Pulmonary artery endothelial cell (primary cell): Measurements from ENCODE around the gene TMEM273. TPM values are rescaled to one million over a fixed set of nuclear protein-coding genes. Genes with fewer than 3 reads are reported as not detected.

Experiments used
- DNase-seq: peaks from one replicate; pipeline ENCODE4 v3.0.0-alpha.2; 2011; ENCODE audit warnings: low read depth, low spot score
- total RNA-seq: library from RNA; depleted of rRNA; stranded (reverse); fragments of >200 nt; gene quantifications from 2 replicates; pipeline ENCODE4 v1.2.3, GENCODE V29; 2014

The TMEM273 gene
- total RNA-seq, 1 donor from 2014 or later = 1.3 TPM

DNA sequence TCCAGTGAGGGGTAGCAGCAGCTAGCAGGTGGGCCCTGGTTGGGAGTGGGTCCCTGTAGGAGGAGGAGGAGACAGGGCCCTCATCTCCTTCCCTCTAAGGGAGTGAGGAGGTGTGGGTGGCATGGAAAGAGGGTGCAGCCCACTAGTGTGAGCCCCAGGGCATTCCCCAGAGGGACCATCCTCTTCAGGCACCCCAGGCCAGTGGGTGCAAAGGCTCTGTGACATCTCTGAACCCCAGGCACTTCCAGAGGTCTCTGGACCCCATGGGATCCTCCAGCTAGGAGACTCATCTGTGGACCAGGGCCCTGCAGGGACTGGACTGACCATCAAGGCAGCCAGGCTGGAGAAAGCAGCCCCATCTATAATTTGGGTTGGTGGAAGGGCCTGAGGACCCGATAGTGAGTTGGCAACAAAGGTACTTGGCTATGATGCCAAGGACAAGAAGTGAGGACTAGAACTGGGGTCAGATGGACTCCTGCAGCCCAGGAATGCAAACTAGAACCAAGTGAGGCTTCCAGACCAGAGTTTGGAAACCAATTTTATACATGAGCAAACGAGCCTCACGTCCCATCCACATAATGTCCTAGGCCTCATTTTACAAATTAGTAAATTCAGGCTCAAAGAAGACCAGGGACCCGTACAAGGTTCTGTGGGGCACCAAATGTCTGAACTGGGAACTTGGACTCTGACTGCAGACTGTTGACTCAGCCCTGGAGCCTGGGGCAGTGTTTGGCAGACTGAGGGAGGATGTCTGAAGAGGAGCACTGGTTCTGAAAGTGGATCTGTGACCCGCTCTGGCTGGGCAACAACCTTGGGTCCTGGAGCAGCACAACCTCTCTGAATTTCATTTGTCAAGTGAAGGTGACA lies 71.4 kb downstream of the TMEM273 start:
- no peak for DNase-seq

DNA sequence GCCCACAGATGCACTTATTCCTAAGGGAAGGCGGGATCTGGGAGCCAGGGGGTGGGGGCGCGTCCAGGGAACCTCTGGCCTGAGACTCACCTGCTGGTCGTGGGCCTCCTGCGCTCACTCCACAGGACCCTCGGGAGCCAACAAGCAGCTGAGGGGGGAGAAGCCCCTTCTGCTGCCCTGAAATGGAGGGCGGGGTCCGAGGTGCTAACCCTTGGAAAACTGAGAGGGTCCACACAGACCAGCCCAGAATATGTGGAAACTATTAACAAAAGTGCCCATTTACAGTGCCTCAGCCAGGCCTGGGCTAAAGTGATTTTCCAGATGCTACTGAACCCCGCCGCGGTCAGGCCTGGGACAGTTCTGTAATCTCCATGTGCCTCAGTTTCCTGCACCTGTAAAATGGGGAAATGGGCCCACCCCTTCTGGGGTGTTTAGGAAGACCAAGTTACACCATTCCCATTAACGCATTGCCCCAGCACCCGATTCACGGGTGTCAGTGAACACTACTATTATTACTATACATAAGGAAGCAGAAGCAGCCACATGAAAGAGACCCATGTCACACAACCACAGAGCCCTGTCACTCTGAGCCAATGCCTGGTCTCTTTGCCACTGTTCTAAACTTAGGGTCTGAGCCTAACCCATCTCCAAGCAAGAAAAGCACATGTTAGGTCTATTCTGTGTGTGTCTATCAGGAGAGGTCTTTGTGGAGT lies 72.2 kb downstream of the TMEM273 start:
- no peak for DNase-seq

DNA sequence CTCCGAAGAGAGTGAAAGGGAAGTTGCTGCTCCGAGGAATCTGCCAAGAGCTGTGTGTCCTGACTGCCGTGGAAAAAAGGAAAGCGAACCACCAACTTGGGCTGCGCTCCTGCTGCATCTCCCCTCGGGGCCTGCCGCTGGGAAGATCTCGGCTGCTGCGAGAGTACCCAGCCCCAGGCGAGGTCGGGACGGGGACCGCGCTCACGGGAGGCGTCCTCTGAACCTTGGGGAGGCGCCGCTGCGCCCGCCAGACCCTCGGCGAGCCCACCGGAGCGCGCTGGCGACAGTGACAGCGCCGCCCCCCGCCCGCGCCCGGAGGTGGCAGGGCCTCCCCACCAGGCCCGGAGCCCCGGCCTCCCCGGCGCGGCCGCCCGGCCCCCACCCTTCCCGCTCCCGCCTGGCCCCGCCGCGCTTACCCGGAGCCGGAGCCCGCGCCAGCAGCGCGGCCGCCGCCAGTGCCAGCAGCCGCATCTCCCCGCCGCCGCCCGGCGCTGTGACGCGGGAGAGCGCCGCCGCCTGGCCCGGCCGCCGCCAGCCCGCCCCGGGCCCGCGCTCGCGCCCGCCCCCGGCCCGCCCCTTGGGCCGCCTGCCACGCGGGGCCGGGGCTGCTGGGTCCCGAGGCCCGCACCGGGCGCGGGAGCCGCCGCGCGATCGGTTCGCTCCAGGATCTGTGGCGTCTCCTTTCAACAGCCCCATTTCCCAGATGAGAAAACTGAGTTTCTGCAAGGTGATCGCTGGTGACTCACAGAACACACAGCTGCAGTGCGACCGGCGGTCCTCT lies 73.0 kb downstream of the TMEM273 start, which contains the start of gene VSTM4:
VSTM4 (minus strand) TSS at position 508 of the 781 bp plus-strand sequence; CDS start at position 471, 37 bp downstream.
- DNase-seq = no peak

DNA sequence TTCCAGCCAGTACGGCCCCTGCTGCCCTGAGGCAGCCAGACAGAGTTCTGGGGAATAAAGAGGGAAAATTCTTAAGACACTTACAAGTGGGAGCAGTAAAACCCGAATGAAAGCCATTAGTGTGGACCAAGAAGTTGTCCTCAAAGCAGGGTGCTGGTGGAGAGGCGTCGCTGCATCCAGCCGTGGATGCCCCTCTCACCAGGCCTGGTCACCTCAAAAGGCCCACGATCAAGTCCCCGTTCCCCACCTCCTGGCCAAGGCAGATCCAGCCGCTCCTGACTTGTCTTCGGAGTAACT lies 73.5 kb downstream of the TMEM273 start:
- no peak for DNase-seq

DNA sequence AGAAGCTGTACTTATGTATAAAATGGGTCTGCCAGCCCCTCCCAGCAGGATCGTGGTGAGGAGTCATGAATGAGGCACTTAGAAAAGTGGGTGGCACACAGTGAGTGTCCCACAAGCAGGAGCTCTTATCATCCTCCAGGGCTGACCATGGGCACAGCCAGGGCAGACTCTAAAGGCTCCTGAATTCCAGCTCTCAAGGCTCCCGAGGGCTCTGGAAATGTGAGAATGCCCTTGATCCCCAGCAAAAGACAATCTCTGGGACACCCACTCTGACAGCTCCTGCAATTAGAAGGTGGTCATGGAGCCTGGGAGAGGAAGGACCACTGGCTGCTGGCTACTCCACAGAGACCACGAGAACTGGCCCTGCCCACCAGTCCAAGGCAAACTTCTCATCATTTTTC lies 74.5 kb downstream of the TMEM273 start:
- no peak for DNase-seq

DNA sequence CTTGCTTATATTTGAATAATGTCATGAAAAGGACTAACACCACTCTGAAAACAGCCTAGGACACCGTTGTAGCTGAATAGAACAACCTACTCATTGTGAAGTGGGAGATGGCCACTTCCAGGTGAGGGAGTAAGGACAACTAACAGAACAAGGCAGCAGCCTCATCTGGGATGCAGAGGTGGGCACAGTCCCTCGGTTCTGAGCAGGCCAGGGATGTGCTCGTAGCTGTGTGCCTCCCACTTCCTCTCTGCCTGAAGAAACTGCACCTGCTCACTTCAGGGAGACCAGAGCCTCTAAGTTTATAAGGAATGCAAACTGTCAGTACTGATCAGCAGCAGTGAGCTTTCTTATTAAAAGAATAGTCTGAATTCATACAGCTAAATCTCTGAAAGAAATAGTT lies 75.3 kb downstream of the TMEM273 start:
- no peak for DNase-seq

DNA sequence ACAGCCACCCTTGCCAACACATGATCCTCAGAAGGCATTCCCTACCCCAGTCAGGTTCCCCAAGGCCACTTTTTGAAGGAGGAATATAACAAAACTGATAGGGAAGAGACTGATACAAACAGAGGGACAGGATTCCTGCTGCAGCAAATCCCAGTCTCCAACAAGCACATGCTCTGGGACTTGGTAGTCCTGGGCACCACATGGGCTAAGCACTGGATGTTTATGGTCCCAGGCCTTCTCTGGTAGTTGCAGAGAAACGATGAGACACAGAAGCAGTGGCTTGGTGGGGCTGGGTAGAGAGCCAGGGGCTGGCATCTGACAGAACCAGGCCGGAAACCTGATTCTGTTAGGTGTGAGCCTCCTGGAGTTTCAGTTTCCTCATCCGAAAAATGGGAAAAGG lies 76.1 kb downstream of the TMEM273 start:
- DNase-seq = no peak

DNA sequence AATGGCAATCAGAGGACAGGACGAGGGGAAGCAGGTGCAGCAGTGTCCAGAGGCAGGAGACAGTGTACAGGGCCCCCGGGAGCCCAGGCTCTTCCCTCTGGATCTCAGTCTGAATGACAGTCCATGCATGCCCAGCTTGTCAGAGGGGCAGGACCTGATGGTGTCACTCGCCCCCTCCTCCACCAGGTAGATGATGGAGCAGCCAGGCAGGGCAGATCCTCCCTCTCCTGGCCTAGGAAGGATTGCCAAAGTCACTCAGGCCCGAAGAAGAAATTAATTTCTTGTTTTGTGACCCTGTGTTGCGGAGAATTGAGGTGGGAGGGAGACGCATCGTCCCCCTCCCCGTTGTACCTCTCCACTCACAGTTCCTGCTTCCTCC lies 76.9 kb downstream of the TMEM273 start:
- no peak for DNase-seq

DNA sequence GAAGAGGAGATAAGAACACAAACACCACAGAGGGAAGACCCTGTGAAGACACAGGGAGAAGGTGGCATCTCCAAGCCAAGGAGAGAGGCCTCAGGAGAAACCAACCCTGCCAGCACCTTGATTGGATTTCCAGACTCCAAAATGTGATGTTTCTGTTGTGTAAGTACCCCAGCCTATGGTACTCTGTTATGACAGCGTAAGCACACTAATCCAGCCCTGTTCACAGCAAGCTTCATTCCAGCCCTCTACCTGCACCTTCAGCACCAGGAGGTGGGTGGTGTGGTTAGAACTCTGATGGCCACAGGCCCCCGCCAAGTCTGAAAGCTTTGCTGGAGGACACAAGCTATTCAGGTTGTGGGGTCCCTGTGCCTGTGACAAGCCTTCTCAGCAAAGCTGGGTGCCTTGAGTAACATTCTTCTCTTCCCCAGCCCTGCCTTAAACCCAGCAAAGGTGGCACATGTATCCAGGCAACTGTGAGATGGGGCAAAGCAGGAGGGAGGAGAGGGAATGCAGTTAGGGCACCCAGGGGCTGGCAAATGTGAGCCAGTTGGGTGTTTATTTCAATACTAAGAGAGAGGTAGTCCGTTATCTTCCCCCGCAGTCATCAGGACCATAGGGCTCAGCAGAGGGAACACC lies 77.4 kb downstream of the TMEM273 start:
- no peak for DNase-seq

DNA sequence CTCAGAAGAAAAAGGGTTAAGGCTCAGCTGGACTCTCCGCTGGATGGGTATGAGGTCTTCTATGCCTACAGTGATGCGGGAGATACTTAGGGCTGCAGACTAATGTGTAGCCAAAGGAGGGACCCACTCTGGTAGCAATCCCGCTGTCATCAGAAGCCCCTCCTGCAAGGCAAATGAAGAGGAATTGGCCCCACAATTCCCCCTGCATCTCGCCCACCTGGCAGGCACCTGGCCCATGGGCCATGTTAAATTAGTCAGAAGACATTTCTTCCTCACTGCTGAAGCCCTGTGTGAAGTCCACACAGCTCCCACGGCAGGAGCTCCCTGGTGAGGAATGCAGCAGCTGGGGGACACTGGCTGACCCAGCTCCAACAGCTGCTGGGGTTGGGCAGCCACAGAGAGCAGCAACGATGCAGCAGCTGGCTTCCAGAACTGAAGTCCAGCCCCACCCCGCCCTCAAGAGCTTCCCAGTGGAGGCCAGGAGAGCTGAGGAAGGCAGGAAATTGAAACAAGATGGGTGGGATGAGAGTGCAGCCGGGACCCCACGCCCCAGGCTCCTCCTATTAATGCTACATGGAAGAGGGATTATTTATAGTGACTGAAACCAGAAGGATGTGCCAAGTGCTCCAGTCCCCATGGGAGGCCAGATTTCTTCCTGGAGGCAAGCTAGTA lies 78.4 kb downstream of the TMEM273 start:
- DNase-seq = no peak

DNA sequence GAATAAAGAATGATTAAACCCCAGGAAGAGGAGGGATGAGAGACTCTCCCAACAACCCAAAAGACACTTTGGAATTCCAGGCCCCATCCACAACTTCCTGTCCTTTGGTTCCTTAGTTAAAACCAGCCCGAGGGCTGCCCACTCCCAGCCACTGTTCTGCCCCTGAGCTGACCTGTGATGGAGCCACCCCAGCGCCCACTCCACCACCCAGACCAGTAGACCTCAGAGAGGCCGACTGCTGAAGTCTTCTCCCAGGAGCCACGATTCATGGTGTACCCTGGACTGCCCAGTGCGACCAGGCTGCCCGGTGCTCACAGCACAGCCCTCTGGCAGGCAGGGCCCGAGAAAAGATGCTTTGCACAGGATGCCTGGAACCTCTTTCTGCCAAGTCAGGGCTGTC lies 79.5 kb downstream of the TMEM273 start:
- no peak for DNase-seq

DNA sequence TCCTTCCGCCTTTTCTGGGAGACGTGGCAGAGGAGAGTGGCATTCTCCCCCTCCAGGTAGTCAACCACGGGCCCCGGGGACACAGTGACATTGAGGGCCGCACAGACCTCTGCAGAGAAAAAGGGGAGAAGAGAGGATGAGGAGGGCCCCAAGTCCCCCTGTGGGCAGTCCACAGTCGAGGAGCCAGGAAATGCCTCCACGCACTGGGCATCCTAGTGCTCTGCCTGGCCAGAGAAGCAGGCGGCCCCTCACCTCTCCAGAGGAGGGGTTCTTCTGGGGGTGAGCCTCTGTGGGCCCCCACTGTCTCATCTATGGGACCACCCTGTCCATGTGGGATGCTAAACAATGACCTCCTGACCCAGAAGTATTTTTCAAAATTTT lies 80.3 kb downstream of the TMEM273 start:
- DNase-seq = no peak

DNA sequence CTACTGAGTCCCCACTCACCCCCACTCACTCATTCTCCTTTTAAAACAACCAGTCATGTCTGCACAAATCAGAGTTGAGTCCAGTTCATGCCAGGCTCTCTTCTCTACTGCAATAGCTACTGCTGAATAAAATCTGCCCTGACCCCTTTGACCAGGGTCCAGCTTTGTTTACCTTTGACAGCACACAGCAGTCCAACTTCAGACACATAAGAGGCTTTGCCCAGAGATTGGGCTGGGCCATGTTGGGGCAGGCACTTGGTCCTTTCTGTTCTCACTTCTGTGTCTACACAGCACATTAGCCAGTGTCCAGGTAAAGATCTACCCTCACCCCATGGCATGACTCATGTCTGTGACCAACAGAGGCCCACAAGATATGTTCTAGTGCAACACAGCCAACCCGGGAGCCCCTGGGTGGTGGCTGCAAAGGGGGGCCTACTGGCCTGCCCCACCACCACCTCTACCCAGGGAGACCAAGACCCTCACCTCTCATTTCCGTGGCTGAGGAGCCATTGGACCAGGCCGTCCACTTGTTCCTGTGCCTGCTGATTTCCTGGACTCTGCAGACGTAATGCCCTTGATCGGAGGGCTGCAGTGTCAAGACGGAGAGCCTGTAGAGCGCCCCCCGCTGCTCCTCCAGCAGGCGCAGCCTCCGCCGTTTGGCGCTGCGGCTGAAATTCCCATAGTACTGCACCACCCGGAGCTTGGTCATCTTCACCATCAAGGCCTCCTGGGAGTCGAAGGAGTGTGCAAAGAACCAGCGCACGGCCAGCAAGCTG lies 80.9 kb downstream of the TMEM273 start:
- no peak for DNase-seq

DNA sequence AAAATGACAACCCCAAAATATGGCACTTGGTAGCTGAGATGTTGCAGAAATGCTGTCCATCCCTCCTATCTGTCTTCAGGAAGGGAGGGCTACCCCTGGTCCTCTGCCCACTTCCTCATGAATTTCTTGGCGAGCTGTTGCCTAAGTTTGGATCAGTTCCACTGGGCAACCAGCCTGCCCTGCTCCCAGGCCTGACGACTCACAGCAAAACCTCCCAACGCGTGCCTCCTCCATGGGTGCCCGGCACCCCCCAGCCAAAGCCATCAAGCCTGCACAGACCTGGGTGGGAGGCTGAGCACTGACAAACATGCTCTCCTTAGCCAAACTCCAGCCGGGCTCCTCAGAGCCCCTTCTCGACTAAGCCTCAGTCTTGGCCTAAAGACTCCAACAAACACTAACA lies 81.7 kb downstream of the TMEM273 start:
- DNase-seq = no peak

DNA sequence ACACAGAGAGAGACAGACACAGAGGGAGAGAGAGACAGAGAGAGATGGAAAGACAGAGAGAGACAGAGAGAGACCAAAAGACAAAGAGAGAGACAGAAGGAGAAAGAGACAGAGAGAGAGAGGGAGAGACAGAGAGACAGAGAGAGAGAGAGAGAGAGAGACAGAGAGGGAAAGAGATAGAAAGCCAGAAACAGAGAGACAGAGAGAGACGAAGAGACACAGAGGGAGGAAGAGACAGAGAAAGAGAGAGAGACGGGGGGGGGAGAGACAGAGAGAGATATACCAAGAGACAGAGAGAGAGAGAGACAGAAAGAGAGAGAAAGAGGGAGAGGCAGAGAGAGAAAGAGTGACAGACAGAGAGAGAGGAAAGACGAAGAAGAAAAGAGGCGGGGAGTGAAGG lies 83.1 kb downstream of the TMEM273 start:
- no peak for DNase-seq

Other genes with a start within 250 kb of the TMEM273 start
- not detected in 2 replicates for gene LRRC18, start 248.6 kb downstream of the TMEM273 start, total RNA-seq
- gene VSTM4, start 72.9 kb downstream of the TMEM273 start, total RNA-seq = 0.26 and 0.32 TPM in 2 replicates
- not detected in 2 replicates for gene FAM170B, start 54.4 kb downstream of the TMEM273 start, total RNA-seq
- not detected in 2 replicates for gene C10orf71, start 110.8 kb upstream of the TMEM273 start, total RNA-seq
- gene DRGX, start 207.7 kb upstream of the TMEM273 start, total RNA-seq = not detected in 2 replicates